HG02852 (cell line): ENCODE measurements around the gene ZNF213.
"Not testable (repeated sequence)": the region's sequence is repeated elsewhere in the genome, so short reads cannot be mapped to it uniquely, and the experiment has no call there.

Experiments used
- ATAC-seq: cut with Tn5 transposase; IDR thresholded peaks from one replicate; pipeline ENCODE4 v1.9.1; 2021; ENCODE audit warnings: mild to moderate bottlenecking, moderate library complexity; ENCODE audit not compliant: unreplicated experiment

Gene ZNF213

DNA sequence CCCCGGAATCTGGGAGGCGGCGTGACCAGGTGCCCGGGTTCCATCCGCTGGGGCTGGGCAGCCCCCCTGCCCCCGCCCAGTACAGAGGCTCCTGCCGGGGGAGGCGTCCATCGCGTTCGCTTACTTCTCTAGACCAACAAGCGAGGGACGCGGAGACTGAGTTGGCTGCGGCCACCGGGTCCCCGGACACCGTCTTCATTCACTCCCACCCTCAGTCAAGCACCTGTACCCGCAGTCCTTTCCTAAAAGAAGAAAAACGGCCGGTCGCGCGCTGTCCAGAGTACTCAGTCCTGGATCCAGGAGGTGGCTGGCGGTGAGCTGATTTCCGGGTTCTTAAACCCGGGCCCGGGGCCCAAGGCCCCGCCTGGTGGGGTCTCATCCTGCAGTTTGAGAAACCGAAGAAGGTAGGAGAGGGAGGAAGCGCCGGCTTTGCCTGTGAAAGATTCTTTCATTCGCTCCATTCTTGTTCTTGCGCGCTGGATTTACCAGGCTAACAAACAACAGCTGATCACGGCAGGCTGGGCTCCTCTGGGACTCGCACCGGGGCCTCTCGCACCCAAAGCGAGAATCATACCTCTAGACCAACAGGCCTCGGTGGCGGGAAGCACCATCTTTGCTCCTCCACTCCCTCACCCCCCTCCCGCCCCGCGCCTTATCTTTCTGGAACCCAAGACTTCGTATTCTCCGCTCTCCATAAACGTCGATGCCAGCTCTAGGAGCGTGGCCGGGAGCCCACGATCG lies 35.8 kb downstream of the ZNF213 start:
- no peak for ATAC-seq

DNA sequence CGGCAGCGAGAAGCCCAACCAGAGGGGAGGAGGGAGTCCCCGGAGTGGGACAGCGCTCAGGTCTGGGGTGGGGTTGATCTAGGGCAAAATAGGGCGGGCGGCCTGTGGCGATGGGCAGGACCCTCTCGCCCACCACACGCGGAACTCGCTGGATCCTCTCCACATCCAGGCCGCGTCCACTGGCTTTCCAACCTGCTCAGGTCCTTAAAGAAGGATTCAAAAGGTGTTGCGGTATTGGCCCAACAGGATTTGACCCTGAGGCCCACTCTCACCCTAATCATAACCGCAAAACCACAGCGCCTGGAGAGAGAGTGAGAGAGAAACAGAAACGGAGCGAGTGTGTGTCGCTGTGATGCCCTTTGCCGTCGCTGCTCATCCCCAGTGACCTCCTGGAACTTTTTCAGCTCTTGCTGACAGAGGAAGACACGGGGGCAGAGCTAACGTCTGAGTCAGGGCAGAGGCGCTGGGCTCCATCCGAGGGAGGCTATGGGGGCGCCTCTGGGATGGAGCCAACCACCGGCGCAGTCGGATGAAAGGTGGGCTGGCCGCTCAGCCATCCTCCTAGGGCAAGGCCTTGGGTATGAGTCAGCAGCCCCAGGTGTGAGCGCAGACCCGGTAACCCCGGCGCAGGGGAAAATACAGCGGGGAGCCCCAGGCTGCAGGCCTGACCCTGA lies 36.5 kb downstream of the ZNF213 start:
- ATAC-seq = no peak

- ATAC-seq = no peak
Observed at GRCh38 chr16:3171855-3172593, 37.2 kb downstream of the ZNF213 start.

DNA sequence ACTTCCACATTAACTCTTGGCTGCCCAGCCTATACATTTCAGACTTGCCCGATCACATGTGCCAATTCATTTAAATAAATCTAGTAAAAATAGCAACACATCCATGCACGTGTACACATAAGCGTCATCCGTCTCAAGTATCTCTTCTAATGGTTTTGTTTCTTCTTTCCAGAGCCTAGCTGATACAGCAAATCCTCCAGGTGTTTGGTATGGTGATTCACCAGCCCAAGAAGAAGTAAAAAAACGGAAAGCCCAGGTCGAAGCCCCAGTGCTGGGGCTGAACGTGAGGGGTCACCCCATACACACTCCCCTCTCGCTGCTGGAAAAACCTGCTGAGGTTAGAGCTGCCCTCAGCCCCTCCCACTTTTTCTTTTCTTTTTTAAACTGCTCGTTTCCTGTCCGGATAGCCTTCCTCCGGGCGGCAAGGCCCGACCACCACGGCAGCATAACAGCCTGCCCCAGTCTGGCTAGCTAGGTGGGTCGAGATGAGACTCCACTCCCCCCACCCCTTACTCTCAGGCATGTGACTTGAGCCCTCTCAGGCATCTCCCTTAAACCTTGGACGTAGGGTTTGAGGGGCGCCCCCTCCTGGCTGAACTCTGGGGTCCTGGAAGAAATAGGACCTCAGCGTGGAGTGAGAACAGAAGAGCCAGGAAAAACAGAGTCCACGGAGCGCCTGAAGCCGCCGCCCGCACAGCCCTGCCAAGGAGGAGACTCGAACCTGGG lies 39.2 kb downstream of the ZNF213 start:
- ATAC-seq = no peak

GRCh38 chr16:3174618-3175148 lies 39.9 kb downstream of the ZNF213 start:
- ATAC-seq = no peak

DNA sequence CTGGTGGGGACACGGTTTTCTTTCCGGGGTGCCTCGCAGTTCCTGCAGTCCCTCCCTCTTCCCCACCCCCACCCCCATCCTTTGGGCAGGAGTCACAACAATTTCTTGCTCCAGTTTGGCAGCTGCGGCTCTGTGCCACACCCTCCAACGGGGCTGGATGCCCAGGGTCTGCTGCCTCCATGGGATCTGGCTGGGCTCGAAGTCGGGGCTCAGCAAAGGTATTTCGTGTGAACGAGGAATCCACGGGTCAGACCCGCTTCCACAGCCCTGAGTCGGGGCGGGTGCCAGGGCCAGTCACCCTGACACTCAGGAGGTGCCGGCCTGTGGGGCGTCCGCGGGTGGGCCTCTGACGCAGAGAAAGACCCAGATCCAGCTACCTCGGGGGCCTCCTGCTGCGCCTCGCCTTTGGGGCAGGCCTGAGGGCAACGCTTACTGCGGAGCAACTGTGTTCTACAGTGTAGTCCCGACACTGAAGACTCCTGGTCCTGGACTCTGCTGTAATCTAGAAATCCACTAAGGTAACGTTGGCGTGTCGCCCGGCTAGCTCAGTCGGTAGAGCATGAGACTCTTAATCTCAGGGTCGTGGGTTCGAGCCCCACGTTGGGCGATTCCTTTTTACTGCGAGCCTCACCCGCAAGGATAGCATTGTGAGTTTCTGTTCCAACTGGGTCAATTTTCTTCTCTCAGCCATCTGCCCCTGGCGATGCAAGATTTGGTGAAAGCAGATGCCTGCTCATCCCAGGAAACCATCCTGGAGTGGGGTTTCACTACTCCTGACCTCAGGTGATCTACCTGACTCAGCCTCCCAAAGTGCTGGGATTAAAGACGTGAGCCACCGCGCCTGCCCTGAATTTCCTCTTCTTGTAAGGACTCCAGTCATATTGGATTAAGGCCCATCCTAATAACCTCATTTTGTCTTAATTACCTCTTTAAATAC lies 40.6 kb downstream of the ZNF213 start:
- ATAC-seq = no peak

- no peak for ATAC-seq
Observed at GRCh38 chr16:3179651-3180050, 44.8 kb downstream of the ZNF213 start.

DNA sequence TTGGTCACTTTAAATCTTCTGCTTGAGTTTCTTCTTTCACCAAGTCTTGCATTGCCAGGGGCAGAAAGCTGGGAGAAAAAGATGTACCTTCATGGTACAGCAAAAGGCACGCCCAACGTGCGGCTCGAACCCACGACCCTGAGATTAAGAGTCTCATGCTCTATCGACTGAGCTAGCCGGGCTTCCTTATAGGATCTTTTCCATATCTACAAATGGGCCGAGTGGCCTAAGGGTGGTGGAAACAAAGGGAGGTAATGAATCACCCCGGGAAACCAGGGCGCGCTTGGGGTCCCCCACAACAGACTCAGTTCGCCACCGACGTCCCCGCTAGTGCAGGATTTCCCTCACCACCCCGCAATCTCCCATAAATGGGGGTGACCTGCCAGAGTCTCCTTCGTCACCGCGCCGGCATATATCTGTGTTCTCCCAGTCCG lies 45.6 kb downstream of the ZNF213 start:
- no peak for ATAC-seq

DNA sequence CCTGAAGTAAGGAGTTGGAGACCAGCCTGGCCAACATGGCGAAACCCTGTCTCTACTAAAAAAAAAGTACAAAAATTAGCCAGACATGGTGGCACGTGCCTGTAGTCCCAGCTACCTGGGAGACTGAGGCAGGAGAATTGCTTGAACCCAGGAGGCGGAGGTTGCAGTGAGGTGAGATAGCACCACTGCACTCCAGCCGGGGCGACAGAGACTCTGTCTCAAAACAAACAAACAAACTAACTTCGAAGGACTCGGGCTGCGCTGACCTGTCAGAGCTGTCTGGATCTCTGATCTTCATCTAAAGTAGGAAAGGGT lies 47.4 kb downstream of the ZNF213 start:
- ATAC-seq = not testable (repeated sequence)

- ATAC-seq = no peak
Observed at GRCh38 chr16:3182608-3183444, 48.0 kb downstream of the ZNF213 start.

DNA sequence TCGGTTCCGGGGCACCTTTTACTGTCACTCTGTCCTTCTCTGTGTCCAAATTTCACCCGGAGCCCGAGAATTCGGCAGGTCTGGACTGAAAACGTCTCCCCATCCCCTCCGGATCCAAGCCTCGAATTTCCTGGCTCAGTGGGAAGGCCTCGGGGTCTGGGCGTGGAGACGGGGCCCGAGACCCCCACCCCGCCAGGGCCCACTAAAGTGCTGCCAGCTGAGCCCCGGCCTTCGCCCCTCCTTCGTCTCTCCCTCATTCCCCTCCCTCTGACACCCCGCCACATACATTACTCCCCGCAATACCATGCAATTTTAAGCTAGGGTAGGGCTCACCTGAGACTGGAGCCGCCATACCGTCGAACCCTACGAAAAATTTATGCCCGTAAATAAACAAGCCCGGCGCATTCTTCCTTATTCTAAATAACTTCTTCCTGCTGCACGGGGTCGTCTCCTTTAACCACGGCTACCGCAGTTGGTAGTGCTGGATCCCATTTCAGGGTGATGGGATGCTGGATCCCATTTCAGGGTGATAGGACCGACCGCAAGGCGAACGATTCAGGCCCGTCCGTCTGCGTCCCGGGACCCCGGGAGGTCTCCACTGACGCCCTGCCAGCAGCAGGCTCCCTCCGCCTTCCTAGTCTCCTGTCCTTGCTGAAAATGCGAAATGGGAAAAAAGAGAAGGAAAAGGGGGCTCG lies 48.8 kb downstream of the ZNF213 start:
- no peak for ATAC-seq

DNA sequence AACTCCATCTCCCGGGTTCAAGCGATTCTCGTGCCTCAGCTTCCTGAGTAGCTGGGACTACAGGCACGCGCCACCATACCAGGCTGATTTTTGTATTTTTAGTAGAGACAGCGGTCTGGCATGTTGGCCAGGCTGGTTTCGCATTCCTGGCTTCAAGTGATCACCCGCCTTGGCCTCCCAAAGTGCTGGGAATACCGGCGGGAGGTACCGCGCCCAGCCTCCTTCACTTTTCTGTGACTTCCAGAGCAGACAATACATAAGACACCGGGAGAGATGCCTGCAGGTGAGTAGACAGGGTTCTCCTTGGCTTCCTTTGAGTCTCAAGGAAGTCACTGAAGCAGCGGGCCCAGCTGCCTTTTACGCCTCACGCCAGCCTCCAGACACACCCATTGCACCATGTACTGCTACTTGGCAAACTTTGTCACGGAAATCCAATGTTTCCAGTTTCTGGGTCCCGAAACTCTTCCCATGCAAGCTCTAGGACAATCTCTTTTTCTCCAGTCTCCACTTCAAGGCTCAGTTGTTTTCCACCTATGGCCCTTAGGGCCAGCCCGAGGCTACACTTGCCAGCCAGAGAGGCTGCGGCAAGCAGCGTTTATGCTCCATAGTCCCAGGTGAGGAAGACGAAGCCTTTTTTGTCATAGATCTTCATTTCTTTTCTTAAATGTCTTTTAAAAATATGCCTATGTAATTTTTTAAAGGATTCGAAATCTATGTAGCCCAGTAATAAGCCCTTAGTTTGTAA lies 52.3 kb downstream of the ZNF213 start:
- ATAC-seq = no peak

DNA sequence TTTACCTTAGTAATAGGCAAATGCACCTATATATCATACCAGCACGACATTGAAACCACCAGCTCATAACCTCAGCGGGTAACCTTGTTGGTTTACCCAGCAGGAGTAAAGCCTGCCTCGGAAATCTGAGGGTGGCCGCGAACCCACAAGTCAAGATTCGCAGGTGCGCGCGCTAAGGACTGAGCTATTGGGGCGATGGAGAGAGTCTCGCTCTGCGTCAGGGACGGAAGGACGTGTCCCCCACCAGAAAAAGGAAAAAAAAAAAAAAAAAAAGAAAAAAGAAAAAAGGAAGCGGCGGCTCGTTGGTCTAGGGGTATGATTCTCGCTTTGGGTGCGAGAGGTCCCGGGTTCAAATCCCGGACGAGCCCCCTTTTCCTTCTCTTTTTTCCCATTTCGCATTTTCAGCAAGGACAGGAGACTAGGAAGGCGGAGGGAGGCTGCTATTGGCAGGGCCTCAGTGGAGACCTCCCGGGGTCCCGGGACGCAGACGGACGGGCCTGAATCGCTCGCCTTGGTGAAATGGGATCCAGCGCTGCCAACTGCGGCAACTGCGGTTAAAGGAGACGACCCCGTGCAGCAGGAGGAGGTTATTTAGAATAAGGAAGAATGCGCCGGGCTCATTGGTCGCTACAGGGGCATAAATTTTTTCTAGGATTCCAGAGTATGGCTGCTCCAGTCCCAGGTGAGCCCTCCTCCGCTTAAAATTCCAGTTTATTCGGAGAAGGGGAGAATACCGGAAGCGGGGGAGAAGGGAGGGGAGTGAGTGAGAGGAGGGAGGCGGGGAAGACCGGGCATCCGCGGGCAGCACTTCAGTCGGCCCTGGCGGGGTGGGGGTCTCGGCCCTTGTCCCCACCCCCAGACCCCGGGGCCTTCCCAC lies 53.2 kb downstream of the ZNF213 start, which contains the start of gene OR1F1:
Gene OR1F1, plus strand, starts transcription at position 407 of the 877 bp plus-strand sequence.
- ATAC-seq = no peak

DNA sequence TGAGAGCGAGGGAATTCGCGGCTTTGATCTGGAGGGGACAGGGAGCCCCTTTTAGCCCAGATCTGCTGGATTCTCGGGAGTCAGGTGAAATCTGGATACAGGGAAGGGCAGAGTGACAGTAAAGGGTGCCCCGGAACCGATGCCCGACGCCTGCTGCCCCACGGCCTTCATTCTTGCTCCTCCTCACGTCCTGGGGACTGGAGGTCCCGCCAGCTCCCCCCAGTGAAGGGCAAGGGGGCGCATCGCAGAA lies 53.8 kb downstream of the ZNF213 start:
- no peak for ATAC-seq

DNA sequence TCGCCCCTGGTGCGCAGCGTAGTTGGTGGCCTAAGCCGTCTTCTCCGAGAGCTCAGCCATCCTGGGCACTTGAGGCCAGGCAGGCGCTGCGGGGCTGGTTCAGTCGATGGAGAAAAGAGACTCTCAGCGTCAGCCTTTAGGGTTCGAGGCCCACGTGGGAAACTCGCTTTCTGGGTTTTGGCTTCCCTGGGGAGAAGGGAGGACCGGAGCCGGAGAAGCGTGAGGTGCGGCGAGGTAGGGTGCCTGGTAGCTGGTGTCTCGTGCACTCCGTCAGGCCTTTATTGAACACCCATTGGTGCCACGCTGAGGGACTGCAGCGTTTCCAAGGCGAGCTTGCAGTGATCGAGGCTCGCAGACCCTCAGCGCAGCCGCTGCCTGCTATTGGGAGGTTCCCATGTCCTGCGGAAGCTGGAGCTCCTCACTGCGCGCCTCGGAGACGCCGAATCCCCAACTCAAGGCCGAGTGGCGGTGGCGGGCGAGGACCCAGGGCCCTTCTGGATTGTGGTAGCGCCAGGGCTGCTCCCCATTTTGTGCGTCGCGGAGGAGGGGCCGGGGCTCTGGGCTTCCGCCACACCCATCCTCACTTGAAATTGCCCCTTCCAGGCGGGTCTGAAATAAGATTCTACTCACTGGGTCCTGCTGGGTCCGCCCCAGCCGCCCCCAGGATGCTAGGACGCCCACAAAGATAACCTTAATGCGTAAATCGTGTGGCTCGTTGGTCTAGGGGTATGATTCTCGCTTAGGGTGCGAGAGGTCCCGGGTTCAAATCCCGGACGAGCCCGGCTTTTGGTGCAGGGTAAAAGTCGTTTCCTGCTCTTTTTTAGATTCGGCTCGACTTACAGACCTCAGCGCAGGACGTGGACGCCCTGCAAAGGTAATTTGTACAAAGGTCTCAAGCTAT lies 54.3 kb downstream of the ZNF213 start:
- no peak for ATAC-seq

DNA sequence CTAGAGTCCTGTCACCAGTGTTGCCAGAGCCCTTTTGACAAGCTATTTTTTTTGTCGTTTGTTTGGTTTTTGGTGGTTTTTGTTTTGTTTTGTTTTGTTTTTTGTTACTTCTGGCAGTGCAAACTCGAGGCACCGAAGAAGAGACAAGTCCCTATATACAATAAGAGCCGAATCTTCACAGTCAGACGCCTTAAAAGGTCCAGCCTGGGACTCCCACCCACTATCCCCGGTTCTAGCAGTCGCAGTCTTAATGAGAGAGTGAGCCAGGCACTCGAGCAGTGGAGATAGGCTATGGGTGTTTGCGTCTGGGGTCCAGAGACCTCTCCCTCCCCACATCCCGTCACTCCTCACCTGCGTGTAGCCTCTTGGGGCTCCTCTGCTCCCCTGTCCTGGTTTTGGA lies 55.0 kb downstream of the ZNF213 start:
- no peak for ATAC-seq
